ENCODE results near the gene OR6Q1. TPM values are rescaled to one million over a fixed set of nuclear protein-coding genes. Genes with fewer than 3 reads are reported as not detected.
A peak's percentile ranks its signal among the peaks of the same experiment; 100 is the strongest.

The OR6Q1 gene
- total RNA-seq, 1 donor from 2014 or later: not detected

DNA sequence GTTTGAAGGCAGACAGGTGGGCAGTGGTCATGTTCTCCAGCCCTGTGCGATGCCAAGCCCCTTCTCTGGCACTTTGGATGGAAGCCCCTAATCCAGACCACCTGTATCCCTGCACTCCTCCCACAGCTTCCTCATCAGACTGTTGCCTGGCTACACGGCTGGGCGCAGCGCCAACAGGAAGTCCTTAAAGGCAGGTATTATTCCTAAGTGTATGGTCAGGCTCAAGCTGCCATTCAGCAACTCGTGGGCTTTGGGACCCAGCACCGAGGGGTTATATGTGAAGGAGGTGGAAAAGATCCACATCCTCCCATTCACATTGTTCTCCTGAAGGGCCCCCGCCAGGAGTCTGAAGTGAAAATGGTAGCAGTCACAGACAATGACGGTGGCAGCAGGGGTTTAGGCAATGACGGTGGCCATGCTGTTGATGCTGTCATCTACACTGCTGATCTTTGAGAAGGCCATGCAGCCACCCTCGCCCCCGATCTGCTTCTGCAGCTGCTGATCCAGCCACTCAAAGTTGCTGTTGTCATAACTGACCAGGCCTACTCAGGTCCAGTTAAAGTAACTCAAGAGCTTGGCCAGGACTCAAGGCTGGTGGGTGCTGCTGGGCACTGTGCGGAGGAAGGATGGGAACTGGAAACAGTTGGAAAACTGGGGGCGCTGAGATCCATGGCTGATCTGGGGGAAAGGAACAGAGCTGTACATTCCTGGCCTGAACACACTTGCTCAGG is 27.7 kb downstream of the OR6Q1 start:
- Histone ChIP-seq H3F3A (ENCODE audit: low read depth) (no peaks in the 10 kb centered on the region), H2AFZ (replicated peaks) (peak overlapping the region; percentile 15), H3K27ac (no peak overlapping the region), H4K20me1 (ENCODE audit: low read depth) (no peaks in the 10 kb centered on the region), H3K36me3 (no peaks in the 10 kb centered on the region), H3K9ac (no peak overlapping the region), H3K79me2 (ENCODE audit: low read depth) (no peaks in the 10 kb centered on the region), H3K4me1 (peaks cover 4% of the 10 kb centered on the region), H3K4me3 (no peak overlapping the region), H3K4me2 (no peak overlapping the region), H3K9me3 (ENCODE audit: low read depth) (no peaks in the 10 kb centered on the region), H3K27me3 (no peaks in the 10 kb centered on the region)
- Mint-ChIP-seq H3K9me3 (no peaks in the 10 kb centered on the region), H3K27ac (peak overlapping the region; percentile 93), H3K27me3 (ENCODE audit: insufficient read depth, low read depth) (peaks cover 9% of the 10 kb centered on the region), H3K36me3 (no peaks in the 10 kb centered on the region), H3K4me3 (no peak overlapping the region), H3K4me1 (peaks cover 10% of the 10 kb centered on the region)
- TF ChIP-seq EZH2 (IDR thresholded peaks at IDR 0.05) (no peak), EZH2phosphoT487 (IDR thresholded peaks at IDR 0.05) (no peak)
- no peak for DNase-seq (ENCODE audit: low spot score)

DNA sequence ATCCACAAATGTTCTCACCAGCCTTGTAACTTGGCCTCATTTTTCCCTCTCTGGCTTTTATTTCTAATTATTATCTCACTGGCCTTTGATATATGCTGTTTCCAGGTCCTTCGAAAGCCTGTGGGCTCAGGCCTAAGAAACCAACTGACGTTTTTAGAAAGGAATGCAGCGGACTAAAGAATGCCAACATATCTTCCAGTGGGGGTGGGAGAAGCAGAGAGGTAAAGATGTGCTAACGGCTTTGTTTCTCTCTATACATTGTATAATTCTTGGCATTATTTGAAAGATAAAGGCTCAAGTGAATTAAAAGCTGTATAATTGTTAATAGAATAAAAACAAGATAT is 28.2 kb downstream of the OR6Q1 start:
- Mint-ChIP-seq H3K4me1 (peaks cover 10% of the 10 kb centered on the region), H3K9me3 (no peaks in the 10 kb centered on the region), H3K27ac (peak overlapping the region; percentile 93), H3K36me3 (no peaks in the 10 kb centered on the region), H3K27me3 (ENCODE audit: insufficient read depth, low read depth) (peaks cover 9% of the 10 kb centered on the region), H3K4me3 (no peak overlapping the region)
- Histone ChIP-seq H3K36me3 (no peaks in the 10 kb centered on the region), H3K4me3 (no peak overlapping the region), H2AFZ (replicated peaks) (peak overlapping the region; percentile 15), H3K27me3 (no peaks in the 10 kb centered on the region), H4K20me1 (ENCODE audit: low read depth) (no peaks in the 10 kb centered on the region), H3F3A (ENCODE audit: low read depth) (no peaks in the 10 kb centered on the region), H3K9ac (no peak overlapping the region), H3K9me3 (ENCODE audit: low read depth) (no peaks in the 10 kb centered on the region), H3K4me2 (no peak overlapping the region), H3K4me1 (peaks cover 4% of the 10 kb centered on the region), H3K79me2 (ENCODE audit: low read depth) (no peaks in the 10 kb centered on the region), H3K27ac (no peak overlapping the region)
- no peak for TF ChIP-seq EZH2 (IDR thresholded peaks at IDR 0.05)
- no peak for TF ChIP-seq EZH2phosphoT487 (IDR thresholded peaks at IDR 0.05)
- TF ChIP-seq, protein P1, sequence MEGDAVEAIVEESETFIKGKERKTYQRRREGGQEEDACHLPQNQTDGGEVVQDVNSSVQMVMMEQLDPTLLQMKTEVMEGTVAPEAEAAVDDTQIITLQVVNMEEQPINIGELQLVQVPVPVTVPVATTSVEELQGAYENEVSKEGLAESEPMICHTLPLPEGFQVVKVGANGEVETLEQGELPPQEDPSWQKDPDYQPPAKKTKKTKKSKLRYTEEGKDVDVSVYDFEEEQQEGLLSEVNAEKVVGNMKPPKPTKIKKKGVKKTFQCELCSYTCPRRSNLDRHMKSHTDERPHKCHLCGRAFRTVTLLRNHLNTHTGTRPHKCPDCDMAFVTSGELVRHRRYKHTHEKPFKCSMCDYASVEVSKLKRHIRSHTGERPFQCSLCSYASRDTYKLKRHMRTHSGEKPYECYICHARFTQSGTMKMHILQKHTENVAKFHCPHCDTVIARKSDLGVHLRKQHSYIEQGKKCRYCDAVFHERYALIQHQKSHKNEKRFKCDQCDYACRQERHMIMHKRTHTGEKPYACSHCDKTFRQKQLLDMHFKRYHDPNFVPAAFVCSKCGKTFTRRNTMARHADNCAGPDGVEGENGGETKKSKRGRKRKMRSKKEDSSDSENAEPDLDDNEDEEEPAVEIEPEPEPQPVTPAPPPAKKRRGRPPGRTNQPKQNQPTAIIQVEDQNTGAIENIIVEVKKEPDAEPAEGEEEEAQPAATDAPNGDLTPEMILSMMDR (IDR thresholded peaks at IDR 0.05): no peak
- peak; percentile 56 for DNase-seq (ENCODE audit: low spot score)

DNA sequence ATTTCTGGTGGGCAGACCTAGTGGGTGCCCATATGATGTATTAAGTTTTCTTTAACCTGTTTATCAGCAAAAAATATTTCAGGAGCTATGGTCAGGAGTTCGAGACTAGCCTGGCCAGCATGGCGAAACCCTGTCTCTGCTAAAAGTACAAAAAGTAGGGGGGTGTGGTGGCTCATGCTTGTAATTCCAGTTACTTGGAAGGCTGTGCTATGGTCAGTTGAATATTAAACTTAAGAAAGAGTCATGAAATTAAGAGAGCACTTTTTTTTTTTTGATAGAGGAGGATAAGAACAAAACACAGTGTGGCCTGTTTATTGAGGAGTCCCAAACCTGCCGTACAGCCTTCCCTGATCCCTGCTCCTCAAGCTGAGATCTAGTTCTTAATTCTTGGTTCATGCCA is 29.8 kb downstream of the OR6Q1 start:
- Histone ChIP-seq H3F3A (ENCODE audit: low read depth) (no peaks in the 10 kb centered on the region), H4K20me1 (ENCODE audit: low read depth) (no peaks in the 10 kb centered on the region), H3K4me2 (no peak overlapping the region), H2AFZ (replicated peaks) (peak overlapping the region; percentile 52), H3K79me2 (ENCODE audit: low read depth) (no peaks in the 10 kb centered on the region), H3K9ac (no peak overlapping the region), H3K27ac (no peak overlapping the region), H3K36me3 (no peaks in the 10 kb centered on the region), H3K4me3 (no peak overlapping the region), H3K9me3 (ENCODE audit: low read depth) (no peaks in the 10 kb centered on the region), H3K27me3 (no peaks in the 10 kb centered on the region), H3K4me1 (peaks cover 4% of the 10 kb centered on the region)
- Mint-ChIP-seq H3K4me1 (peaks cover 10% of the 10 kb centered on the region), H3K27ac (no peak overlapping the region), H3K27me3 (ENCODE audit: insufficient read depth, low read depth) (peaks cover 6% of the 10 kb centered on the region), H3K4me3 (no peak overlapping the region), H3K9me3 (no peaks in the 10 kb centered on the region), H3K36me3 (no peaks in the 10 kb centered on the region)
- DNase-seq (ENCODE audit: low spot score): no peak
- TF ChIP-seq EZH2 (IDR thresholded peaks at IDR 0.05): no peak
- no peak for TF ChIP-seq EZH2phosphoT487 (IDR thresholded peaks at IDR 0.05)
- TF ChIP-seq, protein P1 (IDR thresholded peaks at IDR 0.05): no peak

DNA sequence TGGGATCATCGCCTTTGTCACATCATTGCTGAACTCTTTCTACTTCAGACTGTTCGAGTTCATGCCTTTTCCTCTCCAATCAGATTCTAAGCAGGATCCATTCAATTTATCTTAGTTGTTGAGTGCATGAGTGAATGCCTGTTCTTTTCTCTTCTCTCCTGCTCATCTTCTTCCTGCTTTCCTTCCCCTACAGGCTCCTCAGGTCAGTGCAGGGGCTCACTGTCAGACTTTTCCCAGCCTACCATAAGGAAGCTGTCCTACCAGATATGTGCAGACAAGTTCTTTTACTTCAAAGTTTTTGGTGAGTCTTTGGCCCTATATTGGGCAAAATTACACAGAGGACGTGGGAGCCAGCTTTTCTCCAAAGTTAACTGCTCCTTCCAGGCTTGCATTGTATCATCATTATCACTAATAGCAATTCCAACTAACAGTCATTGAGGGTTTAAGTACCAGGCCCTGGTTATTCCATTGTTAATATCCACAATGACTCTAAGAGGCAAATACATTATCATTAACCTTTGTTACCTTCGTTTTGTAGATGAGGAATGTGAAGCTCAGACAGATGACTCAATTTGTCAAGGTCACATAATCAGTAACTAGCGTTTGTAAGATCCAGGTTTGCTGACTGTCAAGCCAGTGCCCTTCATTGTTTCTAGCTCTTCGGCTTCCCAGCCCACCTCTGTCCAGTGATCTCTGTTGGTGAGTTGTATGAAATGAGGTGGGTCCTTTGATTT is 30.4 kb downstream of the OR6Q1 start:
- H3K9ac ChIP-seq: no peak overlapping the region
- no peaks in the 10 kb centered on the region for H3K9me3 ChIP-seq (ENCODE audit: low read depth)
- peaks cover 4% of the 10 kb centered on the region for H3K4me1 ChIP-seq
- no peaks in the 10 kb centered on the region for H3K79me2 ChIP-seq (ENCODE audit: low read depth)
- Mint-ChIP-seq H3K4me3 (no peak overlapping the region), H3K27ac (no peak overlapping the region), H3K36me3 (no peaks in the 10 kb centered on the region), H3K4me1 (peaks cover 10% of the 10 kb centered on the region), H3K27me3 (ENCODE audit: insufficient read depth, low read depth) (peaks cover 6% of the 10 kb centered on the region), H3K9me3 (no peaks in the 10 kb centered on the region)
- H3K4me2 ChIP-seq: no peak overlapping the region
- H3K27ac ChIP-seq: no peak overlapping the region
- H3K27me3 ChIP-seq: no peaks in the 10 kb centered on the region
- no peaks in the 10 kb centered on the region for H4K20me1 ChIP-seq (ENCODE audit: low read depth)
- peak overlapping the region; percentile 52 for H2AFZ ChIP-seq (replicated peaks)
- H3K4me3 ChIP-seq: no peak overlapping the region
- peak; percentile 21 for DNase-seq (ENCODE audit: low spot score)
- H3K36me3 ChIP-seq: no peaks in the 10 kb centered on the region
- TF ChIP-seq, protein P1 (IDR thresholded peaks at IDR 0.05): peak; percentile 26
- TF ChIP-seq EZH2 (IDR thresholded peaks at IDR 0.05): no peak
- no peaks in the 10 kb centered on the region for H3F3A ChIP-seq (ENCODE audit: low read depth)

All from neural progenitor cell (in vitro differentiated cells).